CD4-positive, alpha-beta T cell treated with Interleukin-12 subunit alpha and Interleukin-12 subunit beta, for 1 hour (primary cell): Measurements from ENCODE around the gene MT1H.
"Not testable (repeated sequence)": the region's sequence is repeated elsewhere in the genome, so short reads cannot be mapped to it uniquely, and the experiment has no call there.

Experiments used
- DNase-seq: peaks from one replicate; pipeline ENCODE4 v3.0.0-alpha.2; 2020

The MT1H gene

DNA sequence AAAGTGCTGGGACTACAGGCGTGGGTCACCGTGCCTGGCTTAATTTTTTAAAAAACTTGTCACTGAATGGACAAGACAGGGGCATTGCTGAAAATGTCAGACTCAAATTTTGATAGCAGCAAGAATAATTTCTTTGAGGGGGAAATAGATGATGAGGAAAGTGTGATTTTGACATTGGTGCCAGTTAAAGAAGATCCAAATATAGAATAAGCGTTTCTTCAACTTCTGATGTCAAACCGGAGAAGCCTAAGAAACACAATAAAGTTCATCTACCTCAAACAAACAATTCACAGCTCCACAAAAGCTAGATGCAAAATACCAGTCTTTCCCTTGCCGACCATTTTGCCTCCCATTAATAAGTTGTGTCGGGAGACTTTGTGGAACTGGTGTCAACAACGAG lies 17.1 kb downstream of the MT1H start:
- DNase-seq = no peak

DNA sequence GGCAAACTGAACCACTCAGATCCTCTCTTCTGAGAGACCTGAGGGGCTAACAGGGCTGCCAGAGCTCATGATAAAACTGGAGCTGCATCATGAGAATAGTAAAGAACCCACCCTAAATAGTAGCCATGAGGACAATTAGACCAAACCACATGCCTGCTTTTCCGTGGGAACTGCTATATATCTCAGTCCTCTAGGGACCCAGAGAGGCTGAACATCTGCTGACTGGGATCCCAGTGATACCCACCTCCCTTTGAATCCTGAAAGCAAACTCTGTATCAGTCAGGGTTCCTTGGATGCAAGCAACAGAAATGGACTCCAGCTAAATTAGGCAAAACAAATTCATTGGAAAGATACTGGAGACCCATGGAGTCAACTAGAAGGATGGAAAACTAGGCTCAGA lies 19.1 kb downstream of the MT1H start:
- DNase-seq = no peak

DNA sequence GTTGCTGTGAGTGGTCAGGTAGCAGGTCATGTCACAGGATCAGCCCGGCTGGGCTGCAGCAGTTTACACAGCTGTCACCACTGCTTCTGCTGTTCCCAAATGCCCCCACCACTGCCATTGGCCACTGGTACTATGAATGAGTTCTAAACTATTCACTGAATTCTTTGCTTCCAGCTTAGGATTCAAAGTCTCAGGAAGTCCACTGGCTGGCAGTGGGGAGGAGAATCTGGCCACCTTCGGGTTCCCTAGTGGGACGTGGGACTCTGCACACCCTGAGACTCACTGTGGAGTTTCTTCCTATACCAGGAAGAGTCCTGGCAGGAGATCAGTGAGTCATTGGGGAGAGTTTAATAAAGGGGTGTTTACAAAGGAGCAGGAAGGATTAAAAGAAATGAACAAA lies 19.6 kb downstream of the MT1H start:
- no peak for DNase-seq

DNA sequence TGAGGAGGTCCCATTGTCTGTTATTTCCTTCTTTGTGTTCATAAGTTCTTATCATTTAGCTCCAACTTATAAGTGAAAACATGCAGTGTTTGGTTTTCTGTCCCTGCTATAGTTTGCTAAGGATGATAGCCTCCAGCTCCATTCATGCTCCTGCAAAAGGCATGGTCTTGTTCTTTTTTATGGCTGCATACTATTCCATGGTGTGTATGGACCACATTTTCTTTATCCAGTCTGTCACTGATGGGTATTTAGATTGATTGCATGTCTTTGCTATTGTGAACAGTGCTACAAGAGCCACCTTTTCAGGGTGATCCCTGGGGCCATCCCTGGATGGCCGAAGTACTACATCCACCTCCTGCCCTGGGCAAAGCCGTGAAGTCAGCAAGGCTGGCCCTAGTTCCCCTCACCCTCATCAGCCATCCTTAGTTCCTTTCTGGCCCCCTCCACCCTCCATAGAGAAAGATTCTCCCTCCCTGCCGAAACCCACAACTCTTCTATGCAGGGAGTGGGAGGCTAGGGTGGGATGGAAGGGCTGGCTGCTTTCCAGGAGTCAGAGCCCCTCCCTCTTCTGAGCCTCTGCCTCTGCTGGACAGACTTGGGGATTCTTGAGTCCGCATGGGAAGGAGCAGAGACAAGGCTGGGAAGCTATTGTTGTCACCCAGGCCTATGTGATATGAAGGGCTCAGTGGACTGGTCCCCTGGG lies 21.0 kb downstream of the MT1H start:
- DNase-seq = no peak

DNA sequence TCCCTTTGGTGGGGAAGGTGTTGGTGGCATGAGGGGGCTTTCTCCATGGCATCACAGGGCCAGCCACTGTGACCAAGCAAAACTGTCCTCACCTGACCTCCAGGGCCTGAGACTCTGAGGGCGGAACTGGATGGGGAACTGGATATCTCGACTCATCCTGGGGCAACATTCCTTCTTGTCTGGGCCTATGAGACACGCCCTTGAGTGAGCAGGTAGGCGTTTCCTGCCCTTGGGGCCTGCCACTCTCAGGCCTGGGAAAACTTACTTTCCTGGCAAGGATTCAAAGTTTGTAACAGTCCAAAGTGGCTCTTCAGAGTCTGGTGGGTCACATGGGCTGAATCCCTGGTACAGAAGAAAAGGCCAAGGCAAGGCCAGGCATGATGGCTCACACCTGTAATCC lies 22.3 kb downstream of the MT1H start:
- DNase-seq = no peak

DNA sequence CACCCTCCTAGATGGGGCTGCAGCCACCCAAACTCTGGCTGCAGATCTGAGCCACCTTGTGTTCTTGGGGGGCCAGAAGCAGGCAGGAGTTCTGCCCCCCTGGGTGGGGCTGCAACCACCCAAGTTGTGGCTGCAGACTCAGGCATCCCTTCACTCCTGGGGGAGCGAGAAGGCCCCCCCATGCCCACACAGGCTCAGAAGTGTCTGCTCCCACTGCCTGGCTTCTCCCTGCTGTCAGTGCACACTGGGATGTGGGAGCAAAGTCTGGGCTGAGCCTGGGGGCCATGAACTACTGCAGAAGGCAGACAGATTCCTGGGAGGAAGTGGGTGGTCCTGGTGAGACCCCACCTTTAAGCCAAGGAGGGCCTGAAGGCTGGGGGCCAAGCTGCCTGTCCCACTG lies 25.6 kb downstream of the MT1H start:
- DNase-seq = no peak

DNA sequence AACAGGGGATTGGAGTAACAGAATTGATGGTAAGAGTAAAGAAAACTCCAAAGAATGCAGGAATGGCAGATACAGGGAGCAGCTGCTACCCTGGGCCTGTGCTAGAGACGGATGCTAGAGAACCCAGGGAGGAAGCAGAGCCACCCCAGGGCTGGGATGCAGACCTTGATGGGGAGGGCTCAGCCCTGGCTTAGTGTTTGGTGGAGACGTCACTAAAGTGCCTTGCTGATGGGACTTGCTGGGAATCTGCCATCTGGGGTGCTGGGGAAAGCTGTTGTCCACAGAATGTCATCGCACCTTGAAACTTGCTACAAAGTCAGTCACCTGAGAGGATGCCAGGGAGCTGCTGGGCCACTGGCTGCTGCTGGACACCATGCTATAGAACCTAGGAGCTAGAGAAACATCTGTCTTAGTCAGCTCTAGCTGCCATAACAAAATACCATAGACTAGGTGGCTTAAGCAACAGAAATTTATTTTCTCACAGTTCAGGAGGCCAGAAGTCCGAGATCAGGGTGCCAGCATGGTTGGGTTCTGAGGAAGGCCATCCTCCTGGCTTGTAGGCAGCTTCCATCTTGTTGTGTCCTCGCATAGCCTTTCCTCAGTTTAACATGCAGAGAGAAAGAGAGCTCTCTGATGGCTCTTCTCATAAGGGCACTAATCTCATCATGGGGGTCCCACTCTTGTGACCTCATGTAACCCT lies 28.0 kb downstream of the MT1H start:
- no peak for DNase-seq

DNA sequence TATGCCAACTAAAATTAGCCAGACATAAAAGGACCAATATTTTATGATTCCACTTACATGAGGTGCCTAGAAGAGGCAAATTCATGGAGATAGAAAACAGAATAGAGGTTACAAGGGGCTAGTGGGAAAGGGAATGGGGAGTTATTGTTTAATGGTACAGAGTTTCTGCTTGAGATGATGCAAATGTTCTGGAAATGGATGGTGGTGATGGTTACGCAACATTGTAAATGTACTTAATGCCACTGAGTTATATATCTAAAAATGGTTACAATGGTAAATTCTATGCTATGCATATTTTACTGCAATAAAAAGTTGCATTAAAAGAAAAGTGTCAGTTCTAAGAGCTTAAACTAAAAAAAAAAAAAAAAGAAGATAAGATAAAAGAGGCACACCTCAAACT lies 30.6 kb downstream of the MT1H start:
- DNase-seq = no peak

DNA sequence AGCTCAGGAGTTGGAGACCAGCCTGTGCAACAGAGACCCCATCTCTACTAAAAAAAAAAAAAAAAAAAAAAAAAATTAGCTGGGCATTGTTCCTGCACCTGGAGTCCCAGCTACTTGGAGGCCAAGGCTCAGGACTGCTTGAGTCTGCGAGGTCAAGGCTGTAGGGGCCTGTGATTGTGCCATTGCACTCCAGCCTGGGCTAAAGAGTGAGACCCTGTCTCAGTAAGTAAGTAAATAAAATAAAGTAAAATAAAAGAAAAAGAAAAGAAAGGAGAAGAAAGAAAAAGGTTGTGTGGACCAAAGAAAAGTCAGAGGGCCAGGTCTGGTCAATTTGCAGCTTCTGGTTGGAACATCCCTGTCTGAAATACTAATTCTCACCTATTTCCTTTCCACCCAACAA lies 31.0 kb downstream of the MT1H start:
- no peak for DNase-seq

DNA sequence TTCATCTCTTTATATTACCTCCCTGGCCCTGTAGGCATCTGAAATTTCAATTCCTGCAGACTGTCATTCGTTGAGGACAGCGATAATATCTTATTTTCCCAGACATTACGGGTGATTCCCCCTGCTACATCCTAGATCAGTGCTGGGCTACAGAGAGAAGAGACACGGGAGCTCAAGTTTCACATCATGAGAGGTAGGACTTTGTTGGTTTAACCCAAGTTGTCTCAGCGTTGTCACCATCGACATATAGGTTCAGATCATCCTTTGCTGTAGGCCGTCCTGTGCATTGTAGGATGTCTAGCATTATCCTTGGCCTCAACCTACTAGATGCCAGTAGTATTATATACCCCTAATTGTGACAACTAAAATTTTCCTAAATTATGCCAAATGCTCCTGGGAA lies 31.9 kb downstream of the MT1H start:
- DNase-seq = no peak

DNA sequence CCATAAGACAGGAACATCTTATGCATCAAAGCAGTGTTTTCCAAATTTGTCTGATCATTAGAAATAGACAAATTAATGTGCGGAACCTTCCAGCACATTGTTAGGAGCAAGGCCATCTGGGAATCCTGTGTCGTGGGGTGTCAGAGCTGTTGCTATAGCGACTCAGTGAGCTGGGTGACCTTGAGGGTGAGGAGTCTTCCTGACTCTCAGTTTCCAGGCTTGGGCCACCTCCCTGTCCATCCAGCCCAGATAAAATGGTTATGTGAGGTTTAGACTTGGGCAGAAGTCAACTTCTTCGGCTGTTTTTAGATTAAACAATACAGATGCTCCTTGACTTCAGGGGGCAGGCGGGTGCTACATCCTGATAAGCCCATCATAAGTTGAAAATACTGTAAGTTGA lies 33.2 kb downstream of the MT1H start:
- no peak for DNase-seq

DNA sequence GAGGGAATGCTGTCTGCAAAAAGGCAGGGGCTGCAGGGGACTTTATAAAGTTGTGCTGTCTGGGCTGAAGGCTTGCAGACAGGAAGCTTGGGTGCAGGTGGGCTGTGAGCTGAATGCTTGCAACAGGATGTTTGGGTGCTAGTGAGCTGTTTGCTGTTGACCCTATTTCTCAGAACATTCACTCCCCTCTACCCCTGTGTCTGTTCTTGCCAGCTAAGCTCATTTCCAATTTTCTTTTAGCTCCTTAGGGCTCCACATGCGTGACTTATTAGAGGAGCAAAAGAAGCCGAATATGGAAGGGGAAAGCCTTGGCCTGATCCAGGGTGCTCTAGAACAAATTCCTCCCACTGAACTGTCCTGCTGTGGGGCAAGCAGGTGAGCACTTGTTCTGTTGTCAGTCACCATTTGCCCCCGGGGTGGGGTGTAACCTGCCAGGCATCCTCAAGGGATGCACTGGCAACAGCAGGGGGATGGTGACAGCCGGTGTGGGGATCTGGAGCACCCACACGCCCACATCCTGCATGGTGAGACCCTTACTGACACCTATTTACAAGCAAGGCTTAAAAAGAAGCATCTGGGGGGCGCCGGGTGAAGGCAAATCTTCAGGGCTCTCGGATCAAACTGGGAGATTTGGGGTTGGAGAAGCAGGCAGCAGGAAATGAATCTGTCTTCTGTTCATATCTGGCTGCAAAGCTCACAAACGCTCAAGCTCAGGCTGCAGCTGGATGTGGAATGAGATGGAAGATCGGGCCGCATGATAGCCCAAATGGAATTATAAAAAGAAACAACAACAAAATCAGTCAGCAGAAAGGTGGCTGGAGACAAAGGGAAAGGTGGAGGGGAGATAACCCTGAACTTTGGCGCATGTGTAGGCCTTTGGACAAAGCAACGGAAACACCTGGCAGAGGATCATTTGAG lies 39.2 kb downstream of the MT1H start:
- DNase-seq = peak; percentile 29

DNA sequence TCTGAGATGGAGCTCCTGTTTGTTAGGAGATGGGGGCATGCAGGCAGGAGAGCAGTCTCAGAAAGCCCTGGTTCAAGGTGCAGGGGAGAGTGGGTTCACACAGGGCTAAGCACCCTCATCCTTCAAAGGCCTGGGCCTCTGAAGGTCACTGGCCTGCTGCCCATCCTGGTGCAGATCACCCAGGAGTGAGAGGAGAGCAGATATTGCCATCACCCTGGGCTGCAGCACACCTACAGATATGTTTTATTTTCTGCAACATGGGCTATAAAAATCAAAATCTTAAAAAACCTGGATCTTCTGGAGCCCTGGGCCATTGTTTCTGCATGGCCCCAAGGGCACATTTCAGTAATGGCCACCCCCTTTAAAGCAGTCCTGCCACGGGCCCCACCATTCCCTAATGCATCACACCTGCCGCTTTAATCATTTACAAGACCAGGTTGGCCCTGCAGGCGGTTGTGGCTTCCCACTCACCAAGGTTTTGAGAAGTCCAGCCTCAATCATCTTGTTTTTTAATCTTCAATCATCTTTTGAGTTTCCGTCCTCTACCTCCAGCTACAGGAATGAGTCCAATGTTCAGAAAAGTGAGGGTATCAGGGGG lies 39.9 kb downstream of the MT1H start:
- no peak for DNase-seq

DNA sequence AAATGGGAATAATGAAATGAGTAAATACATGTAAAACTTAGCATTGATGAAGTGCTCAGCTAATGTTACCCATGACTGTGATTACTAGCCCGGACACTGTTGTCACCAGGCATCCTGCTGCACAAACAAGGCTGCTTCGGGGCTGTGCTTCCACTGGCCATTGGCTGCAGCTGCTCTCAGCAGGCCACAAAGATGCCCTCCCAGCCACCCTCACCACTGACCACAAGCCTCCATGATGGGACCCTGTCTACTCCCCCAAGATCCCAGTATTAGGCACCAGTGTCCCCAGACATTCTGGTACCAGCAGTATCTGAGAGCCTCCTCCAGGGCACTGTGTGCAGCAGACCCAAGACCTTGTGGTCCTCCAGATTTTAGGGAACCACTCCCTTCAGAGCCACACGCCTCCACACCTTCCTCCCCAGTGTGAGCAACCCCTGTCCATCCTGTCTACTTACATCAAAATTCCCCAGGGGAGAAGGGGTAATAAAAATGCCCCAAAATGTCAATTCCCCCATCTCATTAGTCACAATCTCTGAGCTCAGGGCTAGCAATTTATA lies 40.6 kb downstream of the MT1H start:
- no peak for DNase-seq

DNA sequence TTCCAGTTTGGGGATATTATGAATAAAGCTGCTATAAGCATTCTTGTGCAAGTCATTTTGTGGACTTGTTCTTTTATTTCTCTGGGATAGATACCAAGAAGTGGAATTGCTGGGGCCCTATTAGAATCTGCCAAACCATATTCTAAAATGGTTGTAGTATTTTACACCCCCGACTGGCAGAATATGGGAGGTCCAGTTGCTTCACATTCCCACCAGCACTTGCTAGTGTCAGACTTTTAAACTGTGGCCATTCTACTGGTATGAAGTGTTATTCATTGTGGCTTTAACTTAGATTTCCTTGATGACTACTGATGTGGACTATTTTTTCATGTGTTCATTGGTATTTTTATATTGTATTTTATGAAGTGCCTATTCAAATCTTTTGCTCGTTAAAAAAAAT lies 42.2 kb downstream of the MT1H start:
- no peak for DNase-seq

DNA sequence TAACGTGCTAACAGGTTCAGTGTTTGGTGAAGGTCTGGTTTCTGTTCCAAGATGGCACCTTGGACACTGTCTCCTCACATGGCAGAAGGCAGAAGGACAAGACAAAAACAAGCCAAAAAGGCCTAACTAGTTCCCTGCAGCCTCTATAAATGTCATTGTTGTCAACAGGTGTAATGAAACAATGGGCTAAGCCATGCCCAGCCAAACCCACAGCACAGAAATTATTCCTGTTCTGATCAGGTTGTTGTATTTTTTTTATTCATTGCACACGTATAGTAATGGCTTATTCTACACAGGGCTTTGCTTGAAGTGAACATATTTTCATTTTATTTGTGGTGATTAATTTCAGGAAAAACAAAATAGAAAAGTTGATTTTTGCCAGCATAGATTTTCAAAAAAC lies 44.2 kb downstream of the MT1H start:
- no peak for DNase-seq

DNA sequence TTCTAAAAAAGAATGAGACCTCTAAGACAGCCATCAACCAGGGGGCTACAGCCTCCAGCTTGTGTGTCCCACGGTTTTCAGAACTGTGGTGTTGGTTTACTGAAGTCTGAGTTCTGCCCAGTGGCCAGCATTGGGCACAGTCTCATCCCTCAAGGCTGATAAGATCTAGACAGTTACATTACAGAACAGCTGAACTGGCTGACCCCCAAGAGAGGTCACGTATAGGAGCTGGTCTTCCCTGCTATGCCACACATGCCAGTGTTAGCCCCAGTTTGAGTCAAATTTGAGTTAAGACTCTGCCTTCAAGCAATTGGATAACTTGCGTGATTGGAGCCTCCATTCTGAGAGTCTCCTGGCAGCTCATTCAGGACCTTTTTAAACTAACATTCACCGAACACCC lies 45.5 kb downstream of the MT1H start:
- DNase-seq = no peak

DNA sequence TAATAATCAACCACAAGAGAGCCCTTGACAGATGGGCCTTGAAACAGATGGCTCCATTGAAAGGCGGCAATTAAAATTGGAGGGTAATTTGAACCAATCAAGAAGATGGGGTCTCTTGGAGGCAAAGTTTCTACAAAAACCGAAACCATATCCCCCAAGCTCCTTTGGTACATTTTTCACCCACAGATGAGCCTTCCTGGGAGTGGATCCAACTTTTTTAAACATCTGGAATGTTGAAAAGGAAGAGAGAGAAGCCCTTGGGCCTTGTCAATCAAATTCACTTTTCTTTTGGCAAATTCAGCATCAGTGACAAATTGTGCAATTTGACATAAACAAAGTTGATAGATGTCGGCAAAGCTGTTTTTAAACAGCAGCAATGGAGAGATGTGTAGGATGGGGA lies 47.1 kb downstream of the MT1H start:
- no peak for DNase-seq

DNA sequence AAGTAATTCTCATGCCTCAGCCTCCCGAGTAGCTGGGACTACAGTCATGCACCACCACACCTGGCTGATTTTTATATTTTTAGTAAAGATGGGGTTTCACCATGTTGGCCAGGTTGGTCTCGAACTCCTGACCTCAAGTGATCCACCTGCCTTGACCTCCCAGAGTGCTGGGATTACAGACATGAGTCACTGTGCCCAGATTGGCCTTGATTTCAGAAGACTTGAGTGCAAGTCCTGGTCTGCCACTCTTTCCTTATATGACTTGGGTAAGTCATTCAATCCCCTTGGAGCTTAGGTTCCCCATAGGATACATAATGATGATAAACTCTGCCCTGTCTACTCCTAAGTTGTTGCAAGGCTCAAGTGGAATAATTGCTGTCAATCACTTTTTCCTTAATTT lies 47.9 kb downstream of the MT1H start:
- not testable (repeated sequence) for DNase-seq
